Skeletal muscle cell (primary cell): Measurements from ENCODE around the gene SIGLEC1.

ENCODE experiments used
- DNase-seq: peaks from one replicate; pipeline ENCODE4 v3.0.0-alpha.2; 2010; ENCODE audit warnings: low read depth
- H3K4me3 ChIP-seq: 2 replicates; pipeline ENCODE4 v1.5.1; 2011; ENCODE audit warnings: low read depth, mild to moderate bottlenecking, control low read depth, low read length, moderate library complexity

The SIGLEC1 gene

GRCh38 chr20:3729811-3730540 lies 17.6 kb upstream of the SIGLEC1 start:
- no peak overlapping the region for H3K4me3 ChIP-seq
- DNase-seq = no peak

- no peak for DNase-seq
- H3K4me3 ChIP-seq = no peak overlapping the region
Observed at GRCh38 chr20:3729378-3729777, 17.0 kb upstream of the SIGLEC1 start.

GRCh38 chr20:3728876-3729275 lies 16.5 kb upstream of the SIGLEC1 start:
- no peak for DNase-seq
- H3K4me3 ChIP-seq = no peak overlapping the region

GRCh38 chr20:3728354-3728753 lies 16.0 kb upstream of the SIGLEC1 start:
- no peak for DNase-seq
- no peak overlapping the region for H3K4me3 ChIP-seq

GRCh38 chr20:3727401-3728021 lies 15.1 kb upstream of the SIGLEC1 start:
- DNase-seq = no peak
- no peak overlapping the region for H3K4me3 ChIP-seq

- no peak overlapping the region for H3K4me3 ChIP-seq
- no peak for DNase-seq
Observed at GRCh38 chr20:3724356-3724755, 12.0 kb upstream of the SIGLEC1 start.

GRCh38 chr20:3723284-3723683 lies 10.9 kb upstream of the SIGLEC1 start:
- H3K4me3 ChIP-seq = no peak overlapping the region
- no peak for DNase-seq

- no peak for DNase-seq
- H3K4me3 ChIP-seq = no peak overlapping the region
Observed at GRCh38 chr20:3721912-3722311, 9.5 kb upstream of the SIGLEC1 start.

- no peak overlapping the region for H3K4me3 ChIP-seq
- no peak for DNase-seq
Observed at GRCh38 chr20:3720626-3721025, 8.2 kb upstream of the SIGLEC1 start.

- no peak overlapping the region for H3K4me3 ChIP-seq
Observed at GRCh38 chr20:3720068-3720467, 7.7 kb upstream of the SIGLEC1 start.

GRCh38 chr20:3719046-3719445 lies 6.6 kb upstream of the SIGLEC1 start:
- no peak overlapping the region for H3K4me3 ChIP-seq
- DNase-seq = no peak

More at GRCh38 chr20:3720068-3720467, 7.7 kb upstream of the SIGLEC1 start:
- DNase-seq = no peak

- no peak overlapping the region for H3K4me3 ChIP-seq
- DNase-seq = no peak
Observed at GRCh38 chr20:3716195-3716834, 3.9 kb upstream of the SIGLEC1 start.

- no peak for DNase-seq
- no peak overlapping the region for H3K4me3 ChIP-seq
Observed at GRCh38 chr20:3714092-3714491, 1.7 kb upstream of the SIGLEC1 start.

GRCh38 chr20:3711484-3711941 lies 887 bp downstream of the SIGLEC1 start:
- DNase-seq = no peak
- H3K4me3 ChIP-seq = no peak overlapping the region

- no peak for DNase-seq
- H3K4me3 ChIP-seq = no peak overlapping the region
Observed at GRCh38 chr20:3710703-3711483, 1.5 kb downstream of the SIGLEC1 start.

GRCh38 chr20:3710011-3710466 lies 2.4 kb downstream of the SIGLEC1 start:
- DNase-seq = no peak
- no peak overlapping the region for H3K4me3 ChIP-seq

GRCh38 chr20:3707508-3707899 lies 4.9 kb downstream of the SIGLEC1 start:
- no peak overlapping the region for H3K4me3 ChIP-seq
- DNase-seq = no peak

- no peak overlapping the region for H3K4me3 ChIP-seq
- no peak for DNase-seq
Observed at GRCh38 chr20:3706774-3707507, 5.5 kb downstream of the SIGLEC1 start.
